Erythroblast (primary cell): ENCODE measurements around the gene GAB4.
"Not testable (repeated sequence)": the region's sequence is repeated elsewhere in the genome, so short reads cannot be mapped to it uniquely, and the experiment has no call there.

ENCODE experiments used
- GATA1 ChIP-seq: IDR thresholded peaks from 2 replicates; pipeline ENCODE4 v1.6.1; 2011; ENCODE audit warnings: low read depth, mild to moderate bottlenecking, control low read depth, low read length, moderate library complexity
- POLR2A ChIP-seq: IDR thresholded peaks from 2 replicates; pipeline ENCODE4 v1.6.1; 2011; ENCODE audit warnings: mild to moderate bottlenecking, low read length

DNA sequence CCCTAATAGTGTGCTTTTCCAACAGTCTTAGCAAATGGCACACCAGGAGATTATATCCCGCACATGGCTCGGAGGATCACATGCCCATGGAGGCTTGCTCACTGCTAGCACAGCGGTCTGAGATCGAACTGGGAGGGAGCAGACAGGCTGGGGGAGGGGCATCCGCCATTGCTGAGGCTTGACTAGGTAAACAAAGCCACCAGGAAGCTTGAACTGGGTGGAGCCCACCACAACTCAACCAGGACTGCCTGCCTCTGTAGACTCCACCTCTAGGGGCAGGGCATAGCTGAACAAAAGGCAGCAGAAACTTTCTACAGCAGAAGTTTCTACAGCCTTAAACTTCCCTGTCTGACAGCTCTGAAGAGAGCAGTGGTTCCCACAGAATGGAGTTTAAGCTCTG, 16.4 kb upstream of the GAB4 start:
- not testable (repeated sequence) for TF ChIP-seq POLR2A, GATA1
